Measurements from ENCODE around the gene CAPZA2.

DNA sequence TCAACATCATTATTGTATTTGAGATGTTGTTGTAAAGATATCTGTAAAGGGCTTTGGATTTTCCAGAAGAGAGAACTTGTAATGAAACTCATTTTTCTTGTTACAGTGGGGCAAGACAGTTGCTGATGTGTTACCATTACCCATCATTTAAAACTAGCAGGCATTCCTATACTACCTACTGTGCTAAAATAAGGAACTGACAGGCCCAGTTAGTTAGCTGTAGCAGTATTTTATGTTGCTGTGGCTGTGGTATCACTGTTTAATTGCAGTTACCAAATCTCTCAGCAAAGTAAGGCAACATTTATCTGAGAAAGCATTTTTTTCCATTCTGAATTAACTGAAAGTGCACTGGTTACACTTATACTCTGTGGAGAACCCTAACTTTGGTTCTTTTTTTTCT is 100.8 kb downstream of the CAPZA2 start:
- TF ChIP-seq, protein P1, sequence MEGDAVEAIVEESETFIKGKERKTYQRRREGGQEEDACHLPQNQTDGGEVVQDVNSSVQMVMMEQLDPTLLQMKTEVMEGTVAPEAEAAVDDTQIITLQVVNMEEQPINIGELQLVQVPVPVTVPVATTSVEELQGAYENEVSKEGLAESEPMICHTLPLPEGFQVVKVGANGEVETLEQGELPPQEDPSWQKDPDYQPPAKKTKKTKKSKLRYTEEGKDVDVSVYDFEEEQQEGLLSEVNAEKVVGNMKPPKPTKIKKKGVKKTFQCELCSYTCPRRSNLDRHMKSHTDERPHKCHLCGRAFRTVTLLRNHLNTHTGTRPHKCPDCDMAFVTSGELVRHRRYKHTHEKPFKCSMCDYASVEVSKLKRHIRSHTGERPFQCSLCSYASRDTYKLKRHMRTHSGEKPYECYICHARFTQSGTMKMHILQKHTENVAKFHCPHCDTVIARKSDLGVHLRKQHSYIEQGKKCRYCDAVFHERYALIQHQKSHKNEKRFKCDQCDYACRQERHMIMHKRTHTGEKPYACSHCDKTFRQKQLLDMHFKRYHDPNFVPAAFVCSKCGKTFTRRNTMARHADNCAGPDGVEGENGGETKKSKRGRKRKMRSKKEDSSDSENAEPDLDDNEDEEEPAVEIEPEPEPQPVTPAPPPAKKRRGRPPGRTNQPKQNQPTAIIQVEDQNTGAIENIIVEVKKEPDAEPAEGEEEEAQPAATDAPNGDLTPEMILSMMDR (IDR thresholded peaks at IDR 0.05): no peak
- no peak for TF ChIP-seq RFX5 (IDR thresholded peaks at IDR 0.05)
- no peak for TF ChIP-seq EP300 (IDR thresholded peaks at IDR 0.05)
- TF ChIP-seq POLR2A (IDR thresholded peaks at IDR 0.05; ENCODE audit: low read length): no peak
- TF ChIP-seq NR3C1 (IDR thresholded peaks at IDR 0.05): no peak
- no peak for TF ChIP-seq POLR2AphosphoS2 (conservative IDR thresholded peaks at IDR 0.05; ENCODE audit: low read length)
- TF ChIP-seq BHLHE40 (IDR thresholded peaks at IDR 0.05; ENCODE audit: low read depth, low read length): no peak

All from A549 (cell line).